Measurements from ENCODE around the gene DROSHA. TPM values are rescaled to one million over a fixed set of nuclear protein-coding genes. Genes with fewer than 3 reads are reported as not detected.
"Not testable (repeated sequence)": the region's sequence is repeated elsewhere in the genome, so short reads cannot be mapped to it uniquely, and the experiment has no call there.

The DROSHA gene
- total RNA-seq, 1 experiment from 2014 or later, result 57.7 TPM

DNA sequence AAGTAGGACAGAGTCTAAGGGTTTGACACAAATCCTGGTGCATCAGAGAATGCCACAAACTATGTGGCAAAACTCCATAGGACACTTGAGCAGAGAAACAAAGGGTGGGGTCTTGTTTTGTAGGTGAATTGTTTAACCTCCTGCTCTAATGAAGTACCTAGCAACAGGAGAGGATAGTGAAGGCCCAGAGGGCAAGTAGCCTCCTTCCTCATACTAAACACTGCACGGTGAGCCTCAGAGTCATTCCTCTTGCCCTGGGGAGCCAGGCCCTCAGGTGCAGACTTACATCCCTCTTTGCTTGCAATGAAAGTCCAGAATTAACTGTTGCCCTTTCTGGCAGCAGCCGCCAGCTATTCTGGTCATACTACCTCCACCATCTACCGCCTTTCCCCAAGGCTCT lies 166.1 kb downstream of the DROSHA start:
- TF ChIP-seq, protein P1, sequence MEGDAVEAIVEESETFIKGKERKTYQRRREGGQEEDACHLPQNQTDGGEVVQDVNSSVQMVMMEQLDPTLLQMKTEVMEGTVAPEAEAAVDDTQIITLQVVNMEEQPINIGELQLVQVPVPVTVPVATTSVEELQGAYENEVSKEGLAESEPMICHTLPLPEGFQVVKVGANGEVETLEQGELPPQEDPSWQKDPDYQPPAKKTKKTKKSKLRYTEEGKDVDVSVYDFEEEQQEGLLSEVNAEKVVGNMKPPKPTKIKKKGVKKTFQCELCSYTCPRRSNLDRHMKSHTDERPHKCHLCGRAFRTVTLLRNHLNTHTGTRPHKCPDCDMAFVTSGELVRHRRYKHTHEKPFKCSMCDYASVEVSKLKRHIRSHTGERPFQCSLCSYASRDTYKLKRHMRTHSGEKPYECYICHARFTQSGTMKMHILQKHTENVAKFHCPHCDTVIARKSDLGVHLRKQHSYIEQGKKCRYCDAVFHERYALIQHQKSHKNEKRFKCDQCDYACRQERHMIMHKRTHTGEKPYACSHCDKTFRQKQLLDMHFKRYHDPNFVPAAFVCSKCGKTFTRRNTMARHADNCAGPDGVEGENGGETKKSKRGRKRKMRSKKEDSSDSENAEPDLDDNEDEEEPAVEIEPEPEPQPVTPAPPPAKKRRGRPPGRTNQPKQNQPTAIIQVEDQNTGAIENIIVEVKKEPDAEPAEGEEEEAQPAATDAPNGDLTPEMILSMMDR (IDR thresholded peaks at IDR 0.05; ENCODE audit: unreplicated experiment), result no peak
- intact Hi-C loops (cut with micrococcal nuclease), result no loop called here
- Mint-ChIP-seq H3K27me3 (ENCODE audit: insufficient read depth, unreplicated experiment) (no peaks in the 10 kb centered on the region), H3K4me1 (ENCODE audit: insufficient read depth, unreplicated experiment) (no peaks in the 10 kb centered on the region), H3K9me3 (ENCODE audit: unreplicated experiment) (no peaks in the 10 kb centered on the region), H3K27ac (ENCODE audit: low read depth, unreplicated experiment) (no peak overlapping the region), H3K36me3 (ENCODE audit: insufficient read depth, unreplicated experiment) (no peaks in the 10 kb centered on the region), H3K4me3 (ENCODE audit: unreplicated experiment) (no peak overlapping the region)
- no TSS peak for BruUV-seq (replicated peaks)
- CTCF ChIA-PET, result interaction anchor here (0.6 kb wide), 1 partner anchor 49 kb away, joined by 4 read pairs; no protein-coding TSS in a partner anchor
- no peak for DNase-seq (ENCODE audit: unreplicated experiment)
- POLR2A ChIA-PET, result no interaction called here

GRCh38 chr5:31364881-31365636 lies 166.8 kb downstream of the DROSHA start:
- no peaks in the 10 kb centered on the region for H3K36me3 Mint-ChIP-seq (ENCODE audit: insufficient read depth, unreplicated experiment)
- intact Hi-C loops (cut with micrococcal nuclease), result no loop called here
- ChIA-PET CTCF (interaction anchor here (0.6 kb wide), 1 partner anchor 50 kb away, joined by 4 read pairs; no protein-coding TSS in a partner anchor), POLR2A (no interaction called here)
- no TSS peak for BruUV-seq (replicated peaks)
- TF ChIP-seq, protein P1 (IDR thresholded peaks at IDR 0.05; ENCODE audit: unreplicated experiment), result no peak
- H3K27ac Mint-ChIP-seq (ENCODE audit: low read depth, unreplicated experiment), result no peak overlapping the region
- no peak overlapping the region for H3K4me3 Mint-ChIP-seq (ENCODE audit: unreplicated experiment)
- no peaks in the 10 kb centered on the region for H3K9me3 Mint-ChIP-seq (ENCODE audit: unreplicated experiment)
- no peak for DNase-seq (ENCODE audit: unreplicated experiment)
- H3K27me3 Mint-ChIP-seq (ENCODE audit: insufficient read depth, unreplicated experiment), result no peaks in the 10 kb centered on the region
- H3K4me1 Mint-ChIP-seq (ENCODE audit: insufficient read depth, unreplicated experiment), result no peaks in the 10 kb centered on the region

- CTCF ChIA-PET, result no interaction called here
- H3K36me3 Mint-ChIP-seq (ENCODE audit: insufficient read depth, unreplicated experiment), result no peaks in the 10 kb centered on the region
- no TSS peak for BruUV-seq (replicated peaks)
- TF ChIP-seq, protein P1 (IDR thresholded peaks at IDR 0.05; ENCODE audit: unreplicated experiment), result no peak
- no peaks in the 10 kb centered on the region for H3K4me1 Mint-ChIP-seq (ENCODE audit: insufficient read depth, unreplicated experiment)
- H3K27me3 Mint-ChIP-seq (ENCODE audit: insufficient read depth, unreplicated experiment), result no peaks in the 10 kb centered on the region
- no peaks in the 10 kb centered on the region for H3K9me3 Mint-ChIP-seq (ENCODE audit: unreplicated experiment)
- POLR2A ChIA-PET, result no interaction called here
- no peak overlapping the region for H3K27ac Mint-ChIP-seq (ENCODE audit: low read depth, unreplicated experiment)
- intact Hi-C loops (cut with micrococcal nuclease), result no loop called here
- H3K4me3 Mint-ChIP-seq (ENCODE audit: unreplicated experiment), result no peak overlapping the region
- peak; percentile 35 for DNase-seq (ENCODE audit: unreplicated experiment)
Observed at GRCh38 chr5:31362931-31363568, 168.8 kb downstream of the DROSHA start.

GRCh38 chr5:31362529-31362900 lies 169.4 kb downstream of the DROSHA start:
- no peak overlapping the region for H3K4me3 Mint-ChIP-seq (ENCODE audit: unreplicated experiment)
- ChIA-PET POLR2A (no interaction called here), CTCF (no interaction called here)
- BruUV-seq (replicated peaks), result no TSS peak
- H3K9me3 Mint-ChIP-seq (ENCODE audit: unreplicated experiment), result no peaks in the 10 kb centered on the region
- no peaks in the 10 kb centered on the region for H3K36me3 Mint-ChIP-seq (ENCODE audit: insufficient read depth, unreplicated experiment)
- TF ChIP-seq, protein P1 (IDR thresholded peaks at IDR 0.05; ENCODE audit: unreplicated experiment), result no peak
- no peak overlapping the region for H3K27ac Mint-ChIP-seq (ENCODE audit: low read depth, unreplicated experiment)
- DNase-seq (ENCODE audit: unreplicated experiment), result no peak
- no peaks in the 10 kb centered on the region for H3K27me3 Mint-ChIP-seq (ENCODE audit: insufficient read depth, unreplicated experiment)
- intact Hi-C loops (cut with micrococcal nuclease), result no loop called here
- H3K4me1 Mint-ChIP-seq (ENCODE audit: insufficient read depth, unreplicated experiment), result no peaks in the 10 kb centered on the region

DNA sequence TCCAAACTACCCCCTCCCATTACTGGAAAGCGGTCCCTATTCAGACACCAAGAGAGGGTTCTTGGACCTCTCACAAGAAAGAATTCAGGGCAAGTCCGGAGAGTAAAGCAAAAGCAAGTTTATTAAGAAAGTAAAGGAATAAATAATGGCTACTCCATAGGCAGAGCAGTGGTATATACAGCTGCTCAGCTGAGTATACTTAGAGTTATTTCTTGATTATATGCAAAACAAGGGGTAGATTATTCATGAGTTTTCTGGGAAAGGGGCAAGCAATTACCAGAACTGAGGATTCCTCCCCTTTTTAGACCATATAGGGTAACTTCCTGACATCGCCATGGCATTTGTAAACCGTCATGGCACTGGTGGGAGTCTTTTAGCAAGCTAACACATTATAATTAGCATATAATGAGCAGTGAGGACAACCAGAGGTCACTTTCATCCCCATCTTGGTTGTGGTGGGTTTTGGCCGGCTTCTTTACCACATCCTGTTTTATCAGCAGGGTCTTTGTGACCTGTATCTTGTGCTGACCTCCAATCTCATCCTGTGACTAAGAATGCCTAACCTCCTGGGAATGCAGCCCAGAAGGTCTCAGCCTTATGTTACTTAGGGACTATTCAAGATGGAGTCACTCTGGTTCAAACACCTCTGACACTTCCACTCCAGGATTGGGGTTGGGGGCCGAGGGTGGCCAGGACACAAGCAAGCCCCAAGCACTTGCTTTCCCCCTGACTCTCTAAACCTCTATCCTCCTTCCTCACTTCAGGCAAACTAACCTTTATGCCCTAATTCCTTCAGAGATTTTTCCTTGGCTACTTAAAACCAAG lies 170.0 kb downstream of the DROSHA start:
- H3K9me3 Mint-ChIP-seq (ENCODE audit: unreplicated experiment); BruUV-seq (replicated peaks); H3K27ac Mint-ChIP-seq (ENCODE audit: low read depth, unreplicated experiment); H3K4me3 Mint-ChIP-seq (ENCODE audit: unreplicated experiment); H3K36me3 Mint-ChIP-seq (ENCODE audit: insufficient read depth, unreplicated experiment); intact Hi-C loops (cut with micrococcal nuclease); DNase-seq (ENCODE audit: unreplicated experiment); POLR2A ChIA-PET; H3K27me3 Mint-ChIP-seq (ENCODE audit: insufficient read depth, unreplicated experiment); H3K4me1 Mint-ChIP-seq (ENCODE audit: insufficient read depth, unreplicated experiment): not testable (repeated sequence)
- CTCF ChIA-PET, result interaction anchor here (0.5 kb wide), 1 partner anchor 88 kb away, joined by 3 read pairs; no protein-coding TSS in a partner anchor

Measured in MCF 10A (cell line).